ENCODE measurements around the gene SLC44A3.

GRCh38 chr1:94876362-94876761, 56.2 kb downstream of the SLC44A3 start:
- TF ChIP-seq CTCF (IDR thresholded peaks at IDR 0.05): no peak
- TF ChIP-seq ZFX (IDR thresholded peaks at IDR 0.05; ENCODE audit: borderline replicate concordance): no peak
